OCI-M2 (cell line): Measurements from ENCODE around the gene SEZ6L.

Source experiments
- DNase-seq: peaks from one replicate; lab custom pipeline; 2025; ENCODE audit not compliant: unreplicated experiment; lab: John Stamatoyannopoulos, UW

SEZ6L gene

GRCh38 chr22:26291940-26292666, 122.8 kb downstream of the SEZ6L start:
- DNase-seq: no peak

GRCh38 chr22:26292667-26292995, 123.4 kb downstream of the SEZ6L start:
- no peak for DNase-seq

- DNase-seq: no peak
Observed at GRCh38 chr22:26295563-26296126, 126.4 kb downstream of the SEZ6L start.

- DNase-seq: no peak
Observed at GRCh38 chr22:26298605-26299310, 129.5 kb downstream of the SEZ6L start.

GRCh38 chr22:26302726-26303125, 133.5 kb downstream of the SEZ6L start:
- no peak for DNase-seq

- no peak for DNase-seq
Observed at GRCh38 chr22:26303475-26303874, 134.2 kb downstream of the SEZ6L start.

GRCh38 chr22:26304730-26305129, 135.5 kb downstream of the SEZ6L start:
- DNase-seq: no peak

- no peak for DNase-seq
Observed at GRCh38 chr22:26308467-26308866, 139.2 kb downstream of the SEZ6L start.

GRCh38 chr22:26310616-26311015, 141.4 kb downstream of the SEZ6L start:
- DNase-seq: no peak

- DNase-seq: no peak
Observed at GRCh38 chr22:26313291-26313690, 144.0 kb downstream of the SEZ6L start.

GRCh38 chr22:26314171-26314570, 144.9 kb downstream of the SEZ6L start:
- DNase-seq: no peak

GRCh38 chr22:26314656-26315055, 145.4 kb downstream of the SEZ6L start:
- DNase-seq: no peak

- DNase-seq: no peak
Observed at GRCh38 chr22:26316732-26317285, 147.5 kb downstream of the SEZ6L start.

- no peak for DNase-seq
Observed at GRCh38 chr22:26318975-26319374, 149.7 kb downstream of the SEZ6L start.

- no peak for DNase-seq
Observed at GRCh38 chr22:26320447-26320846, 151.2 kb downstream of the SEZ6L start.

GRCh38 chr22:26321469-26321913, 152.2 kb downstream of the SEZ6L start:
- DNase-seq: no peak

- no peak for DNase-seq
Observed at GRCh38 chr22:26322179-26322905, 153.1 kb downstream of the SEZ6L start.

- no peak for DNase-seq
Observed at GRCh38 chr22:26323013-26323412, 153.8 kb downstream of the SEZ6L start.

- no peak for DNase-seq
Observed at GRCh38 chr22:26324150-26324549, 154.9 kb downstream of the SEZ6L start.

- no peak for DNase-seq
Observed at GRCh38 chr22:26325641-26326040, 156.4 kb downstream of the SEZ6L start.

GRCh38 chr22:26326803-26327202, 157.5 kb downstream of the SEZ6L start:
- DNase-seq: no peak
